NCI-H446 (cell line): ENCODE results near the gene FITM1.

Source experiments
- DNase-seq, 2 experiments: peaks; one replicate each; lab custom pipeline; 2025; lab: John Stamatoyannopoulos, UW

FITM1 gene

GRCh38 chr14:24119691-24120090 is 10.8 kb upstream of the FITM1 start:
- DNase-seq, result no peak

DNA sequence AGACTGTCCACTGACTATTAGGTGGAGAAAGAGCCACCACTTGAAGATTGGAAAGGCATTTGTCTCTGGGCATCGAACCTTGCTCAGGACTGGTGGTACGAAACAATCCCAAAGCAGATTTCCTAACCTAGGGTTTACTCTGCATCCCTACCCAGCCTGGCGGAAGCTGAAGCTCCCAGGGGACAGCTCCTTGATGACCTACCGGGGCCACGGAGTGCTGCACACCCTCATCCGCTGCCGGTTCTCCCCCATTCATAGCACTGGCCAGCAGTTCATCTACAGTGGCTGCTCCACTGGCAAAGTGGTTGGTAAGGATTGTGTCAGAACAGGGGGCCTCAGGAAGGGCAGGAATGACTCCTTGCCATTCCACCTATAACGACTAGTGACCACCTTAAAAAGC is 9.2 kb upstream of the FITM1 start:
- DNase-seq, result no peak

GRCh38 chr14:24122416-24122815 is 8.0 kb upstream of the FITM1 start:
- DNase-seq, result no peak

- no peak for DNase-seq
These were observed 7.6 kb upstream of the FITM1 start for GRCh38 chr14:24122898-24123297.

DNA sequence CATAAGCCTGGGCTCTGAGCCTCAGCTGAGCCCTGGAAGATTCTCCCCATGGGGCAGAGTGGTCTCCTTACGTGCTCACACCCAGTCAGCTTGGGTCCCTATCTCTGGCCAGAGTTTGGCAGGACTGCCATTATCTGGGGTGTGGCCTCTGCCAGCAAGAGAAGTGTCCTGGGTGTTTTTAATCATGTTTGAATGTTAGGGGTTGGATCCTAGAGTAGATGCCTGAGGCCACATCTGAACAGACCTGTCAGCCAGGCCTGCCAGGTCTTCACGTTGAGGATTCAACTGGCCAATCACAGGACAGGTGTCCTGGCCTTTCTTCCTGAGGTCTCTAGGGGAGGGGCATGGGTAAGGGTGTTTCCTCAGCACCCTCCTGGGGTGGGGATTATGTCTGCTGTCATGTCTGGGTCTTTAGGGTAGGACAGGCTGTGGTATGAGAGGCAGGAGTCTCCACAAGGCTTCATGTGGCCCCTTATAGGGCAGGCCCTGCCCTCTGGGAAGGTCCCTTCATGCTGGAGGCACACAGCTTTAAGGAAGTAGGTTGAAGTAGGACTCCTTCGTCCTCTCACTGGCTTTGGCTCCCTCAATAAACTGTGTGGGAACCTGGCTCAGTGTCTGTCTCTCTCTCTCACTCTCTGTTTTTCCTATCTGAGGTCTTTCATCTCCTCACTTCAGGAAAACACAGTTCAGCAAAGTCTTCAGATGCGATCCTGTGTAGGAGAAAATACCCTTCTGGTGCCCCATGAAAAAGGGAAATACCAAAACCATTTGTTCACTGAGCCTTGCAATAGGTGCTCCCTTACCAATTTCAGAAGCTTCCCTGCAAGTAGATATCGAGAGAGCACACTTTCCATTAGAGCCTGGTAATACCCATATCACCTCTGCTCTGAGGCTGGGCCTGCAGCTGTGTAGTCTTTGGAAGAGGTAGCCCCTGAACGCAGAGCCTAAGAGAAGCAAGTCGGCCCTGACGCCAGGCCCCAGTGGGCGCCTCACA is 6.7 kb upstream of the FITM1 start:
- DNase-seq, result no peak

DNA sequence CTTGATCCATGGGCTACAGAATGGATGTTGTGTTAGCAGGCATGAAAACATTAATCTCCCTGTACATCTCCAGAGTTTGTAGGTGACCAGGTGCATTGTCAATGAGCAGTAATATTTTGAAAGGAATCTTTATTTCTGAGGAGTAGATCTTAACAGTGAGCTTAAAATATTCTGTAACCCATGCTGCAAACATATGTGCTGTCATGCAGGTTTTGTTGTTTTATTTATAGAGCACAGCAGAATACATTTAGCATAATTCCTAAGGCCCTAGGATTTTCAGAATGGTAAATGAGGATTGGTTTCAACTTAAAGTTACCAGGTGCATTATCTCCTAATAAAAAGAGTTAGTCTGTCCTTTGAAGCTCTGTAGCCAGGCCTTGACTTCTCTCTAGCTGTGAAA is 3.5 kb upstream of the FITM1 start:
- no peak for DNase-seq

DNA sequence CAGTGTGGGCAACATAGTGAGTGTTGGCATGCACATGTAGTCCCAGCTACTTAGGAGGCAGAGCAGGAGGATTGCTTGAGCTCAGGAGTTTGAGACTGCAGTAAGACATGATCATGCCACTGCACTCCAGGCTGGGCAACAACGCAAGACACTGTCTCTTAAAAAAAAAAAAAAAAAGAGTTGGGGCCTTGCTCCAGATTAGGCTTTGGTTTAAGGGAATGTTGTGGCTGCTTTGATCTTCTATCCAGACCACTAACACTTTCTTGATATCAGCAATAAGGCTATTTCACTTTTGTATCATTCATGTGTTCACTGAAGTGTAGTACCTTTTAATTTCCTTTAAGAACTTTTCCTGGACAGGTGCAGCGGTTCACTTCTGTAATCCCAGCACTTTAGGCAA is 2.8 kb upstream of the FITM1 start:
- DNase-seq, result no peak

DNA sequence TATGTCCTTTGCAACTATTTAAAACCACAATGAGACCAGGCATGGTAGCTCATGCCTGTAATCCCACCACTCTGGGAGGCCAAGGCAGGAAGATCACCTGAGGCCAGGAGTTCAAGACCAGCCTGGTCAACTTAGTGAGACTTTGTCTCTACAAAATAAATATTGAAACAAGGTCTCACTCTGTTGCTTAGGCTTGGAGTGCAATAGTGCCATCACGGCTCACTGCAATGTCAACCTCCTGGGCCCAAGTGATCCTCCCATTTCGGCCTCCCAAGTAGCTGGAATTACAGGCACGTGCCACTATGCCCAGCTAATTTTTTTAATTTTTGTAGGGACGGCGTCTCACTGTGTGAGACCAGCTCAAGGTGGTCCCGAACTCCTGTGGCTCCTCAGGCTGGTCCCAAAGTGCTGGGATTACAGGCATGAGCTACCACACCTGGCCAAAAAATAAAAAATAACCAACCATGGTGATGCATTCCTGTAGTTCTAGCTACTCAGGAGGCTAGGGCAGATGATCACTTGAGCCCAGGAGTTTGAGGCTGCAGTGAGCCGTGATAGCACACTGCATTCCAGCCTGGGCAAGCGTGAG is 955 bp upstream of the FITM1 start:
- no peak for DNase-seq

- DNase-seq, result no peak
These were observed 474 bp downstream of the FITM1 start for GRCh38 chr14:24130717-24131548.

- no peak for DNase-seq
These were observed 1.1 kb downstream of the FITM1 start for GRCh38 chr14:24131549-24131966.

DNA sequence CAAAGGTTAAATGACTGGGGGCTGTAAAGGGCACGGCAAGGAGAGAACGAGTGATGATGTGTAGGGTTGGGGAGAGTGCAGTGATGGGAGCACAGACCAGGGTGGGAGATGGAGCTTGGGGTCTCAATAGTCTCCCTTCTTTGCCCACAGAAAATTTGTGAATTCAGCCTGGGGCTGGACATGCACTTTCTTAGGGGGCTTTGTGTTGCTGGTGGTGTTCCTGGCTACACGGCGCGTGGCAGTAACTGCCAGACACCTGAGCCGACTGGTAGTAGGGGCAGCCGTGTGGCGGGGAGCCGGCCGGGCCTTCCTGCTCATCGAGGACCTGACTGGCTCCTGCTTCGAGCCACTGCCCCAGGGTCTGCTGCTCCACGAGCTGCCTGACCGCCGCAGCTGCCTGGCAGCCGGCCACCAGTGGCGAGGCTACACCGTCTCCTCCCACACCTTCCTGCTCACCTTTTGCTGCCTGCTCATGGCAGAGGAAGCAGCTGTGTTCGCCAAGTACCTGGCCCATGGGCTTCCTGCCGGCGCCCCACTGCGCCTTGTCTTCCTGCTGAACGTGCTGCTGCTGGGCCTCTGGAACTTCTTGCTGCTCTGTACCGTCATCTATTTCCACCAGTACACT is 1.7 kb downstream of the FITM1 start:
- no peak for DNase-seq

- DNase-seq, result no peak
These were observed 2.5 kb downstream of the FITM1 start for GRCh38 chr14:24132976-24133375.

- no peak for DNase-seq
These were observed 3.3 kb downstream of the FITM1 start for GRCh38 chr14:24133735-24134134.

GRCh38 chr14:24135584-24135833 is 5.0 kb downstream of the FITM1 start:
- DNase-seq, result no peak

GRCh38 chr14:24135834-24136683 is 5.6 kb downstream of the FITM1 start, which contains the start of gene PSME1:
Gene PSME1, plus strand, starts transcription at chr14:24136194. Its CDS starts 69 bp downstream, at chr14:24136263.
- peak; percentile 65 to 94 for DNase-seq

DNA sequence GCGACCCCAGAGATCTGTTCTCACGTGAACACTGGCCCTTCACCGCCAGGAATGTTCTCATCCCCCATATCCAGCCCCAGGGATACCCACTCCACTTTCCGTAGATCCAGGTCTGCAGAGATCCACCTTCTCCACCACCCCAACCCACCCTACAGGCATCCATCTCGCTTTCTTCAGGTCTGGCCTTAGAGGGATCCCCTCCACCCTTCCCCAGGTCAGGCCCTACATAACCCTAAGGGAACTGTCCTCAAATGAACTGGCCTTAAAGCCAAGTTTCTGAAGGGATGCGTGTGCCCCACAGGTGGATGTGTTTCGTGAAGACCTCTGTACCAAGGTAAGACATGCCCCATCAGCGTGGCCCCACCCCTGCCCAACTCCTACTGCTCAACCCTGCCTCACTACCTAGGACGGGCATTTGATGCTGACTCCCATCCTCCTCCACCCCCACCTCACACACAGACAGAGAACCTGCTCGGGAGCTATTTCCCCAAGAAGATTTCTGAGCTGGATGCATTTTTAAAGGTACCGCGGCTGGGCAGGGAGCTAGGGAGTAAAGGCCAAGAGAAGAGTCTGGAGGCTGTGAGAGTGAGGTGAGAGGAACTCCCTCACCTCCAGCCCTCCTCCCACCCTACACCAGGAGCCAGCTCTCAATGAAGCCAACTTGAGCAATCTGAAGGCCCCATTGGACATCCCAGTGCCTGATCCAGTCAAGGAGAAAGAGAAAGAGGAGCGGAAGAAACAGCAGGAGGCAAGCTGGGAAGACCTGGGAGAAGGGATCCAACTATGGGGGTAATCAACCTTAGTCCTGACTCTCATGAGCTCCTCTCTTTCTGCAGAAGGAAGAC is 6.4 kb downstream of the FITM1 start:
- DNase-seq, result no peak

- no peak for DNase-seq
These were observed 7.3 kb downstream of the FITM1 start for GRCh38 chr14:24137529-24138395.

- no peak for DNase-seq
These were observed 8.2 kb downstream of the FITM1 start for GRCh38 chr14:24138396-24139271.
